Activated naive CD4-positive, alpha-beta T cell treated with anti-CD3 and anti-CD28 coated beads for 36 hours (primary cell): Measurements from ENCODE around the gene WBP1. TPM values are rescaled to one million over a fixed set of nuclear protein-coding genes. Genes with fewer than 3 reads are reported as not detected.
"Not testable (repeated sequence)": the region's sequence is repeated elsewhere in the genome, so short reads cannot be mapped to it uniquely, and the experiment has no call there.

Source experiments
- CTCF ChIA-PET: fragments of 350-600 bp; sonication (Branson Sonifier 250); formaldehyde crosslinking; loops from one replicate; lab custom pipeline; 2021; ENCODE audit warnings: antibody characterized with exemption; lab: Charles Lee
- DNase-seq: peaks from one replicate; pipeline ENCODE4 v3.0.0-alpha.2; 2020
- H3K27ac Mint-ChIP-seq: one replicate; pipeline ENCODE4 v1.8.0; 2021; ENCODE audit warnings: mild to moderate bottlenecking, mixed read lengths
- H3K27me3 Mint-ChIP-seq: one replicate; pipeline ENCODE4 v1.8.0; 2021; ENCODE audit warnings: low read depth, mixed read lengths
- H3K36me3 Mint-ChIP-seq: one replicate; pipeline ENCODE4 v1.8.0; 2021; ENCODE audit warnings: low read depth, mixed read lengths
- H3K4me1 Mint-ChIP-seq: one replicate; pipeline ENCODE4 v1.8.0; 2021; ENCODE audit warnings: low read depth, mixed read lengths
- H3K4me3 Mint-ChIP-seq: one replicate; pipeline ENCODE4 v1.8.0; 2021; ENCODE audit warnings: mild to moderate bottlenecking, moderate library complexity, mixed read lengths
- H3K9me3 Mint-ChIP-seq: one replicate; pipeline ENCODE4 v1.8.0; 2021; ENCODE audit warnings: mixed read lengths
- intact Hi-C: fragments of 100-400 bp; cut with micrococcal nuclease; formaldehyde crosslinking; loops from one replicate; pipeline ENCODE4 v1.15.1; 2023
- total RNA-seq, 2 experiments: library from RNA; stranded (reverse); gene quantifications; one replicate each; pipeline ENCODE4 v1.2.3, GENCODE V29; 2021

Gene WBP1
- total RNA-seq, 2 experiments from 2014 or later, result 39.4 to 40.0 TPM

DNA sequence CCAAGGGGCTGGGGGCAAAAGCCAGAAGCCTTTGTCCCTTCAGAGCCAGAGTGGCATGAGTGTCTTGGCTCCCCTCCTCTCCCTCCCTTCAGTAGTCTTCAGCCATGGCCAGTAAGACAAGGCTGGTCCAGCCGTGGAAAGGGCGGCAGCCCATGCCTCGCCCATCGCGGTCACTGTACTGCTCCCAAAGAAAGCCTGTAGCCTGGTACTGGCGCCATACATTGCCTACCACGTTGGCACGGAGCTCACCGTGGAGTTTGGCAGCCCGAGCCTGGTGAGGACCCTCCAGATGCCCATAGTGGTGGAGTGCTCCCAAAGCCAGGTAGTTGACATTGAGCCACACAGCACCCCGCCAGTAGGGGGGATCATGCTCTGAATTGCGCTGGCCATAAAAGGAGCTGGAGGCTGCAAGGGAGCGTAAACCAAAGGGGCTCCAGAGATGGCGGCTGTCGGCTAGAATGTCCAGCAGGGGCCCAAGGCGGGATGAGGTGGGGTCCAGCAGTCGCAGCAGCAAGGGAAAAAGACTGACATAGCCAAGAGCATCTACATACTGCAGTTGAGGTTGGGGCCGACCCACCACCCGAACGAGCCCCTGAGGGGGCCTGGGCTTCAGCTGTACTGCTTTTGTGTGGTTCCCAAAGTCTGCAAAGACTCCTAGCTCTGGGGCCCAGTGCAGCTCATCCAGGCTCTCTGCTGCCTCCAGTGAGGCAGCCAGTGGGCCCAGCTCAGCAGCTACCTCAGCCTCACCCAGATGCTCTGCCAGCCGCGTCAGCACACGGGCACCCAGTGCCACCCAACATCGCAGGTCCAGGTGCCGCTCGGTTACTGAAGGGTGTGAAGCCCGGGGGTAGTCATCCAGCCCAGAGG lies 3.2 kb downstream of the WBP1 start:
- Mint-ChIP-seq H3K27ac (no peak overlapping the region), H3K4me3 (no peak overlapping the region), H3K27me3 (no peaks in the 10 kb centered on the region), H3K9me3 (no peaks in the 10 kb centered on the region), H3K36me3 (peaks cover 6% of the 10 kb centered on the region), H3K4me1 (peaks cover 35% of the 10 kb centered on the region)
- intact Hi-C loops, result no loop called here
- DNase-seq, result no peak
- CTCF ChIA-PET, result interaction anchor here (0.7 to 1.9 kb wide), 2 partner anchors 21 to 126 kb away, joined by 3 to 7 read pairs; partner anchors contain the start of genes CCDC142 and TTC31

- Mint-ChIP-seq H3K27me3 (no peaks in the 10 kb centered on the region), H3K9me3 (no peaks in the 10 kb centered on the region), H3K4me1 (peaks cover 27% of the 10 kb centered on the region), H3K27ac (no peak overlapping the region), H3K36me3 (peaks cover 4% of the 10 kb centered on the region), H3K4me3 (no peak overlapping the region)
- no peak for DNase-seq
- CTCF ChIA-PET, result interaction anchor here (0.6 to 1.9 kb wide), 4 partner anchors 10 to 126 kb away, joined by 3 to 7 read pairs (median 3); partner anchors contain the start of genes CCDC142, MRPL53 and TTC31
- intact Hi-C loops, result no loop called here
Observed at GRCh38 chr2:74462054-74462785, 4.0 kb downstream of the WBP1 start.

DNA sequence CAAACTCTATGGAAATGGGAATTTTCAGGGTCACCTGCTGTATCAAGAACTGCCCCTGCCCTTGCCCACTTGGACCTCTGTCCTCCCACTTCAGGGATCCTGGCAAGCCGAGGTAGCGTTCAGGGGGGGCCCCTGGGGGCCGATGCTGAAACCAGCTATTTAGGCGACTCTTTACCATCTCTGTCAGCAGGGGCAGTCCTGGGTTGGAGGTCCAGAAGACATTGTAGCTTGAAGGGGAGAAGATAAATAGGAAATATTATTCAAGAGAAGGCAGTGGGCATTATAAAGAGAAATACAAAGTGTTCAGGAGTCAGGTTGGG lies 4.5 kb downstream of the WBP1 start:
- CTCF ChIA-PET, result interaction anchor here (0.6 to 1.5 kb wide), 2 partner anchors 10 to 17 kb away, joined by 3 read pairs; partner anchors contain the start of gene MRPL53
- Mint-ChIP-seq H3K36me3 (peaks cover 2% of the 10 kb centered on the region), H3K4me1 (peaks cover 26% of the 10 kb centered on the region), H3K27ac (no peak overlapping the region), H3K9me3 (no peaks in the 10 kb centered on the region), H3K4me3 (no peak overlapping the region), H3K27me3 (no peaks in the 10 kb centered on the region)
- DNase-seq, result no peak
- intact Hi-C loops, result no loop called here

DNA sequence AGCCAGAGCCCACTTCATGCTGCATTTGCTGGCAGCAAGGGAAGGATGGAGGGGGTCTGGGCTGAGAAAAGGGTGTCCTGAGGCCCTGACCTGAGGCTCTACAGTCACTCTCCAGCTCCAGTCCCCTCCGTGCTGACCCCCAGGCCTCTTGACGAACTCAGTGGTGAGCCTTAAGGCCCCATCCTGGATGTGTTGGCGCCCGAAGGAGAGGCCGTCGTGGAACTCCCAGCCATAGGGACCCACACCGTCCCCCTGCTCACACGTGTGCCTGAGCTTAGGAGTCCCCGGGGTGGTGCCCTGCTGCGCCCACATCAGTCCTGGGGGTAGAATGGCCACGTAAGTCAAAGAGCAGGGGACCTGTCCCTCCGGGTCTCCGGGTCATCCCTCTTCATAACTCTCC lies 6.2 kb downstream of the WBP1 start:
- peaks cover 24% of the 10 kb centered on the region for H3K4me1 Mint-ChIP-seq
- intact Hi-C loops, result no loop called here
- no peaks in the 10 kb centered on the region for H3K27me3 Mint-ChIP-seq
- DNase-seq, result no peak
- H3K4me3 Mint-ChIP-seq, result peak overlapping the region; percentile 99
- H3K27ac Mint-ChIP-seq, result peak overlapping the region; percentile 75
- CTCF ChIA-PET, result interaction anchor here (1.0 kb wide), 1 partner anchor 125 kb away, joined by 3 read pairs; no protein-coding TSS in a partner anchor
- no peaks in the 10 kb centered on the region for H3K9me3 Mint-ChIP-seq
- H3K36me3 Mint-ChIP-seq, result peaks cover 2% of the 10 kb centered on the region

GRCh38 chr2:74470742-74471141 lies 12.5 kb downstream of the WBP1 start:
- DNase-seq, H3K9me3 Mint-ChIP-seq, intact Hi-C loops, H3K27me3 Mint-ChIP-seq: not testable (repeated sequence)
- Mint-ChIP-seq H3K4me1 (peaks cover 24% of the 10 kb centered on the region), H3K4me3 (peak overlapping the region; percentile 49), H3K36me3 (peaks cover 18% of the 10 kb centered on the region), H3K27ac (peak overlapping the region; percentile 33)
- CTCF ChIA-PET, result interaction anchor here (2.9 kb wide), 1 partner anchor 12 kb away, joined by 31 read pairs; the partner anchor contains the start of genes CCDC142 and TTC31

- peak overlapping the region; percentile 98 for H3K4me3 Mint-ChIP-seq
- H3K36me3 Mint-ChIP-seq, result peaks cover 18% of the 10 kb centered on the region
- H3K9me3 Mint-ChIP-seq, result no peaks in the 10 kb centered on the region
- no peak for DNase-seq
- no peaks in the 10 kb centered on the region for H3K27me3 Mint-ChIP-seq
- peaks cover 20% of the 10 kb centered on the region for H3K4me1 Mint-ChIP-seq
- CTCF ChIA-PET, result interaction anchor here (0.6 to 2.9 kb wide), 3 partner anchors 9 to 624 kb away, joined by 3 to 31 read pairs (median 3); partner anchors contain the start of genes CCDC142 and TTC31
- H3K27ac Mint-ChIP-seq, result peak overlapping the region; percentile 98
- intact Hi-C loops, result loop anchor here (1.0 kb wide), 3 partner anchors 12 to 17 kb away; partner anchors contain the start of genes TTC31 and WBP1
Observed at GRCh38 chr2:74471332-74472065, 13.3 kb downstream of the WBP1 start.

DNA sequence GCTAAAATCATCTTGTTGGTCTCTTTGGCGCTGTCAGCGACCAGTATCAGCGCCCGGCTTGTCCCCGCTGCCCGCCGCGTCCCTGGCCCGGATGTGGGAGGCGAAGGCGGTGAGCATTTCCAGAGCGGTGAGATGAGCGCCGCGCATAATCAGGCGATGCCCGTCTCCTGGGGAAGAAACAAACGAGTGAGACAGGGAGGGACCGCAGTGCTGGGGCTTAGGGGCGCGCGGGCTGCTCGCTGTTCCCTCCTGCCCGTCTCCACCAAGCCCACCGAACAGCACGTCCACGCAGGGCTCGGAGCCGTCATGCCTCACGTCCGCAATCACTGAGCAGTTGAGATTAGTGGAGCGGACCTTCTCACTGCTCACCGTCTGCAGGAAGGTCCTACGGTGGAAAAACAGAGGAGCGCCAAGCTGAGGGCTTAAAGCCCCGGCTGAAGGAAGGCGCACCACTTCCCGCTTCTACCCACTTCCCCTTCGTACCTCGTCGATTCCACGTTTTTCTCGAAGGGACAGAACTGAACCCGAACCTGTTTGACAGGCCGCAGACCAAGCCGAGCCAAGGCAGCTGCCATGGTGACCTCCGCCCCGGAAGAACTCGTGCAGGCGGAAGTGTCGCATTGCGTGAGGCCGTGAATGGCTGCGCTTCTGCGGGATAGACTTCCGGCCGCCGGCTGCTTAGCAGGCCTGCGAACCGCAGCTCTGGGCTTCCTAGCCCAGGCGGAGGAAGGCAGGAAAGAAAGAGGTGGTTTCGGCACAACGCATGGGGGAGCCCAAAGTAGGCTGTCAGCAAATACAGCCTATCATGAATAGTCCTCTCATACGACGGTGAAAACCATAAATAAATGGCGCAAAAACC lies 14.1 kb downstream of the WBP1 start, which contains the start of gene MRPL53:
Gene MRPL53 (minus strand): TSS at position 595 of the 859 bp plus-strand sequence. CDS start 20 bp downstream, at position 575.
- Mint-ChIP-seq H3K4me1 (peaks cover 20% of the 10 kb centered on the region), H3K27ac (peak within 1 kb of the TSS; percentile 98), H3K4me3 (peak within 1 kb of the TSS; percentile 98), H3K27me3 (no peaks in the 10 kb centered on the region), H3K9me3 (no peaks in the 10 kb centered on the region), H3K36me3 (peaks cover 18% of the 10 kb centered on the region)
- CTCF ChIA-PET, result interaction anchor here (0.6 to 2.9 kb wide), 5 partner anchors 9 to 624 kb away, joined by 3 to 31 read pairs (median 3); partner anchors contain the start of genes CCDC142 and TTC31
- DNase-seq, result peak; percentile 97
- intact Hi-C loops, result loop anchor here (1.0 kb wide), 3 partner anchors 11 to 18 kb away; partner anchors contain the start of genes TTC31 and WBP1

- peak overlapping the region; percentile 98 for H3K4me3 Mint-ChIP-seq
- no peak for DNase-seq
- peak overlapping the region; percentile 98 for H3K27ac Mint-ChIP-seq
- intact Hi-C loops, result loop anchor here (1.0 kb wide), 3 partner anchors 10 to 19 kb away; partner anchors contain the start of genes TTC31 and WBP1
- CTCF ChIA-PET, result interaction anchor here (1.0 to 2.9 kb wide), 4 partner anchors 9 to 143 kb away, joined by 3 to 31 read pairs (median 4); partner anchors contain the start of genes CCDC142 and TTC31
- peaks cover 18% of the 10 kb centered on the region for H3K36me3 Mint-ChIP-seq
- H3K27me3 Mint-ChIP-seq, result no peaks in the 10 kb centered on the region
- H3K9me3 Mint-ChIP-seq, result no peaks in the 10 kb centered on the region
- peaks cover 20% of the 10 kb centered on the region for H3K4me1 Mint-ChIP-seq
Observed at GRCh38 chr2:74472945-74473258, 14.7 kb downstream of the WBP1 start.

DNA sequence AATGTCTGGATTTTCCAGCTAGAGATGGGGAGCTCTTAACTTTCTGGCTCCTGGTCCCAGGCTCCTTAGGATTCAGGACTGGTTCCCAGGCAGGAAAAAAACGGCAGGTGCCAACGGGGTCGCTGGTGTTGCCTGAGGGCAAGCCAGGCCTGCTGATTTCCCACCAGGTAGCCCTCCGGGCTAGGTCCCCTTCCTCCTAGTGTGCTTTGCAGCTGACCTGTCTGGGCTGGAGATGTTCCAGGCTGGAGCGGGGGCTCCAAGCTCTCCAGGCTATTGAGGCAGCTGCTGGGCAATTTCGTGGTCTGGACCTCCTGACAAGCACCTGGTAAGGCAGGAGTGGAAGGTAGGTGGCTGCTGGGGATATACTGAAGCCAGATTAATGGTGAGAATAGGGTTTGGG lies 16.2 kb downstream of the WBP1 start:
- peaks cover 23% of the 10 kb centered on the region for H3K4me1 Mint-ChIP-seq
- H3K27ac Mint-ChIP-seq, result no peak overlapping the region
- CTCF ChIA-PET, result interaction anchor here (0.7 to 1.1 kb wide), 3 partner anchors 9 to 139 kb away, joined by 3 to 4 read pairs (median 4); partner anchors contain the start of genes CCDC142 and TTC31
- H3K27me3 Mint-ChIP-seq, result no peaks in the 10 kb centered on the region
- peaks cover 21% of the 10 kb centered on the region for H3K36me3 Mint-ChIP-seq
- no peaks in the 10 kb centered on the region for H3K9me3 Mint-ChIP-seq
- peak overlapping the region; percentile 12 for H3K4me3 Mint-ChIP-seq
- intact Hi-C loops, result loop anchor here (2.0 kb wide), 1 partner anchor 142 kb away; no protein-coding TSS in a partner anchor
- no peak for DNase-seq

DNA sequence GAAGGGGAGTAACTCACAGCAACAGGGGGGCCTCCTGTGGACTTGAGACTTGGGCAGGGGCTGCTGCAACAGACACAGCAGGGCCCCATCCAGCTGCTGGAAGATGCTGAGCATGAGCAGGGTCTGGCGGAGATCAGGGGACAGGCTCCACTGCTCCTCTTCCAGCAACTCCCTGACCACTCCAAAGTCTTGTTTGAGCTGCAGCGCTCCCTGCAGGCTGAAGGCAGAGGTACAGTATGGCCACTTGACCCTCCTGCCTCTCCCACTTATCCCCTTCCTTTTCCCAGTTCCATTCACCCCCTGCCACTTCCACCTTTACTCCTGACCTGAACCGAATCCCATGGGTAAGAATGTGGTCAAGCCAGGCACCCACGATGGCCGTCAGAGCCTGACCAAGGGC lies 16.7 kb downstream of the WBP1 start:
- no peak overlapping the region for H3K4me3 Mint-ChIP-seq
- peaks cover 22% of the 10 kb centered on the region for H3K36me3 Mint-ChIP-seq
- CTCF ChIA-PET, result interaction anchor here (0.9 to 1.2 kb wide), 6 partner anchors 8 to 140 kb away, joined by 3 to 5 read pairs (median 4); partner anchors contain the start of genes CCDC142, TTC31 and WBP1
- H3K9me3 Mint-ChIP-seq, result no peaks in the 10 kb centered on the region
- intact Hi-C loops, result loop anchor here (2.0 kb wide), 1 partner anchor 142 kb away; no protein-coding TSS in a partner anchor
- no peak overlapping the region for H3K27ac Mint-ChIP-seq
- no peaks in the 10 kb centered on the region for H3K27me3 Mint-ChIP-seq
- no peak for DNase-seq
- peaks cover 23% of the 10 kb centered on the region for H3K4me1 Mint-ChIP-seq
